Stomach (tissue), 4 donors: ENCODE results near the gene OPRL1.

Experiments used
- EP300 ChIP-seq: sonication (generic); formaldehyde crosslinking; IDR thresholded peaks from one replicate; pipeline ENCODE4 v1.6.1; 2017; ENCODE audit warnings: antibody characterized with exemption
- POLR2A ChIP-seq, 4 donors: fragments of 450-650 bp; IDR thresholded peaks; one replicate each; pipeline ENCODE4 v1.6.1; 2016; ENCODE audit warnings: antibody characterized with exemption in 4 of 4, control low read depth in 2 of 4, mild to moderate bottlenecking in 1 of 4, moderate library complexity in 1 of 4
- POLR2AphosphoS5 ChIP-seq, 3 donors: sonication (generic); formaldehyde crosslinking; IDR thresholded peaks; one replicate each; pipeline ENCODE4 v1.6.1; 2016; ENCODE audit warnings: antibody characterized with exemption in 3 of 3
- TF ChIP-seq, protein P1 (sequence below), 7 experiments: fragments of 450-650 bp in 4 of 7; fragments of 200-600 bp in 3 of 7; sonication (generic) in 3 of 7; IDR thresholded peaks; one replicate each; pipeline ENCODE4 v1.5.1; 2016 to 2019; ENCODE audit warnings: antibody characterized with exemption in 7 of 7, control low read depth in 2 of 7, mild to moderate bottlenecking in 1 of 7

DNA sequence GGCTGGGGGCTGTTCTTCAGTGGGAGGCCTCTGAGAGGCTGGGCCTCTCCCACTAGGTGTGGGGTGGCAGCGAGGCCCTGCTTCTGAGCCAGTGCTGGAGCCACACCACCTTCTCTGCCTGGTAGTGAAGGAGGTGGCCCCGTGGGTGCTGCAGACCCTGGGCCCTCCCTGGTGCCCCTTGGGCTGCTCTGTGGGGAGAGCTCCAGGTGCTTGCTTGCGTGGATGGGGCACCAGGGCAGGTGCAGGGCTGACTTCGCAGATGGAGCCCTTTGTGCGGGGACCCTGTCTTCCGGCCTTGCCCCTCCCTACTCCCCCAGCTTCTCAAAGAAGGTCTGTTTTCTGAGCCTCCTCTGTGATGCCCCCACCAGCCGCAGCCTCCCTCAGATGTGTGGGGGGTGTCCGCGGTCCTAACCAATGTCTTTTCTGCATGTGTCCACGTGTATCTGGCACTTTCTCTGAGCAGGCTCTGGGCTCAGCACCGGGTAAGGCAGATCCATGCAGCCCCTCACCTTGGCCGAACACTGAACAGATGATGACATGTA lies 67.1 kb downstream of the OPRL1 start:
- TF ChIP-seq POLR2A (IDR thresholded peaks at IDR 0.05) (no peak), POLR2AphosphoS5 (IDR thresholded peaks at IDR 0.05) (no peak), EP300 (no peak)
- TF ChIP-seq, protein P1, sequence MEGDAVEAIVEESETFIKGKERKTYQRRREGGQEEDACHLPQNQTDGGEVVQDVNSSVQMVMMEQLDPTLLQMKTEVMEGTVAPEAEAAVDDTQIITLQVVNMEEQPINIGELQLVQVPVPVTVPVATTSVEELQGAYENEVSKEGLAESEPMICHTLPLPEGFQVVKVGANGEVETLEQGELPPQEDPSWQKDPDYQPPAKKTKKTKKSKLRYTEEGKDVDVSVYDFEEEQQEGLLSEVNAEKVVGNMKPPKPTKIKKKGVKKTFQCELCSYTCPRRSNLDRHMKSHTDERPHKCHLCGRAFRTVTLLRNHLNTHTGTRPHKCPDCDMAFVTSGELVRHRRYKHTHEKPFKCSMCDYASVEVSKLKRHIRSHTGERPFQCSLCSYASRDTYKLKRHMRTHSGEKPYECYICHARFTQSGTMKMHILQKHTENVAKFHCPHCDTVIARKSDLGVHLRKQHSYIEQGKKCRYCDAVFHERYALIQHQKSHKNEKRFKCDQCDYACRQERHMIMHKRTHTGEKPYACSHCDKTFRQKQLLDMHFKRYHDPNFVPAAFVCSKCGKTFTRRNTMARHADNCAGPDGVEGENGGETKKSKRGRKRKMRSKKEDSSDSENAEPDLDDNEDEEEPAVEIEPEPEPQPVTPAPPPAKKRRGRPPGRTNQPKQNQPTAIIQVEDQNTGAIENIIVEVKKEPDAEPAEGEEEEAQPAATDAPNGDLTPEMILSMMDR (IDR thresholded peaks at IDR 0.05), result no peak
